RPMI7951 (cell line): ENCODE results near the gene C5orf24. TPM values are rescaled to one million over a fixed set of nuclear protein-coding genes. Genes with fewer than 3 reads are reported as not detected.

ENCODE experiments used
- total RNA-seq: library from RNA; depleted of rRNA; stranded (reverse); fragments of >200 nt; shearing (Covaris generic); gene quantifications from 2 replicates; pipeline ENCODE4 v1.2.3, GENCODE V29; 2014; rRNA removed

C5orf24 gene
- total RNA-seq, 1 experiment from 2014 or later, result 47.0 TPM

Other genes starting within 250 kb of the C5orf24 start
- 42.4 and 69.1 TPM in 2 replicates for gene SAR1B, start 213.1 kb upstream of the C5orf24 start, total RNA-seq
- 18.6 and 24.4 TPM in 2 replicates for gene SEC24A, start 197.2 kb upstream of the C5orf24 start, total RNA-seq
- gene CAMLG, start 107.4 kb upstream of the C5orf24 start, total RNA-seq, result 21.5 and 21.7 TPM in 2 replicates
- gene DDX46, start 87.2 kb upstream of the C5orf24 start, total RNA-seq, result 17.8 and 28.0 TPM in 2 replicates
- gene TXNDC15, start 28.4 kb downstream of the C5orf24 start, total RNA-seq, result 83.4 and 104 TPM in 2 replicates
- 4.1 and 4.9 TPM in 2 replicates for gene PCBD2, start 59.2 kb downstream of the C5orf24 start, total RNA-seq
- not detected in 2 replicates for gene CATSPER3, start 121.9 kb downstream of the C5orf24 start, total RNA-seq
- 0.49 TPM in 1 of 2 replicates, not detected in the other for gene PITX1, start 188.3 kb downstream of the C5orf24 start, total RNA-seq